Naive thymus-derived CD8-positive, alpha-beta T cell (primary cell): ENCODE data around the gene MAGI1. TPM values are rescaled to one million over a fixed set of nuclear protein-coding genes. Genes with fewer than 3 reads are reported as not detected.
"Not testable (repeated sequence)": the region's sequence is repeated elsewhere in the genome, so short reads cannot be mapped to it uniquely, and the experiment has no call there.

Experiments used
- ATAC-seq, 2 donors: fragments of 150-1000 bp; cut with Tn5 transposase in 1 of 2; sonication (Bioruptor Pico), chemical (Tn5 transposase) in 1 of 2; 1 replicate in 1 of 2; 2 replicates in 1 of 2; pipeline ENCODE4 v1.10.0; 2021; ENCODE audit warnings: mild to moderate bottlenecking in 2 of 2, moderate library complexity in 2 of 2
- POLR2A ChIA-PET: fragments of 350-600 bp; sonication (Branson Sonifier 250); formaldehyde crosslinking; loops from one replicate; lab custom pipeline; 2021; ENCODE audit warnings: antibody characterized with exemption; lab: Charles Lee
- DNase-seq, 10 donors: peaks; one replicate each; pipeline versions ENCODE4 v3.0.0 to v3.0.0-alpha.2; 2020 to 2022
- H3K27ac Mint-ChIP-seq, 10 donors: one replicate each; pipeline ENCODE4 v1.8.0; 2020 to 2022; ENCODE audit warnings: mild to moderate bottlenecking in 10 of 10, mixed read lengths in 10 of 10, moderate library complexity in 4 of 10, inconsistent platforms in 1 of 10
- H3K27me3 Mint-ChIP-seq, 5 donors: one replicate each; pipeline ENCODE4 v1.8.0; 2021 to 2022; ENCODE audit warnings: mixed read lengths in 5 of 5
- H3K36me3 Mint-ChIP-seq, 3 donors: one replicate each; pipeline ENCODE4 v1.8.0; 2020 to 2022; ENCODE audit warnings: mixed read lengths in 3 of 3, mild to moderate bottlenecking in 2 of 3, inconsistent platforms in 1 of 3
- H3K4me1 Mint-ChIP-seq, 4 donors: one replicate each; pipeline ENCODE4 v1.8.0; 2021 to 2022; ENCODE audit warnings: mixed read lengths in 4 of 4
- H3K4me3 Mint-ChIP-seq, 10 donors: one replicate each; pipeline ENCODE4 v1.8.0; 2020 to 2022; ENCODE audit warnings: mild to moderate bottlenecking in 10 of 10, mixed read lengths in 10 of 10, moderate library complexity in 6 of 10, inconsistent platforms in 1 of 10
- H3K9me3 Mint-ChIP-seq, 9 donors: one replicate each; pipeline ENCODE4 v1.8.0; 2020 to 2022; ENCODE audit warnings: mixed read lengths in 9 of 9, mild to moderate bottlenecking in 3 of 9, inconsistent platforms in 1 of 9, moderate library complexity in 1 of 9
- polyA plus RNA-seq, 3 donors: library from polyadenylated mRNA; unstranded; fragments of 300-500 nt; fragmentation: Illumina TruSeq; gene quantifications; one replicate each; pipeline ENCODE4 v1.2.3, GENCODE V29; 2021
- total RNA-seq, 8 experiments: library from RNA in 2 of 8; stranded (reverse) in 2 of 8; gene quantifications; one replicate each; pipeline ENCODE4 v1.2.3 and lab custom pipeline; 2021 to 2026

The MAGI1 gene
- total and polyA plus RNA-seq, 5 experiments from 2014 or later: not detected

DNA sequence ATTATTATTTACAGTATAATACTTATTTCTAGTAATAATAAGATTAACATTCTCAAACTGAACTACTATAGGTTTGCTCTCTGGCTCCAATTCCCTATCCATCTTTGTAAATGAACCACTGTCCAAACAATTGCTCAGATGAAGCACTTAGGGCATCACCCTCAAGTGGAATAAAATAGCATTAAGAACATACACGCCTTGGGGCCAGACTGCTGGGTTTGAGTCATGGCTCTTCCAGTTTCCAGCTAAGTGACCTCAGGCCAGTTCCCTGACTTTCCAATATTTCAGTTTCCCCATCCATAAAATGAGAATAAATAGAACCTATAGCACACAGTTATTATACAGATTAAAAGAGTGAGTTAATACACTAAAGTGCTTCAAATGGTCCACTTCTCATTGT, 507.2 kb downstream of the MAGI1 start:
- Mint-ChIP-seq H3K9me3 (peaks cover 0 to 3% (median 0%) of the 10 kb centered on the region in 9 donors), H3K4me3 (no peak overlapping the region), H3K27ac (no peak overlapping the region), H3K4me1 (no peaks in the 10 kb centered on the region), H3K27me3 (peaks cover 0 to 2% (median 0%) of the 10 kb centered on the region in 5 donors), H3K36me3 (no peaks in the 10 kb centered on the region)
- DNase-seq: no peak
- no peak for ATAC-seq
- POLR2A ChIA-PET: no interaction called here

DNA sequence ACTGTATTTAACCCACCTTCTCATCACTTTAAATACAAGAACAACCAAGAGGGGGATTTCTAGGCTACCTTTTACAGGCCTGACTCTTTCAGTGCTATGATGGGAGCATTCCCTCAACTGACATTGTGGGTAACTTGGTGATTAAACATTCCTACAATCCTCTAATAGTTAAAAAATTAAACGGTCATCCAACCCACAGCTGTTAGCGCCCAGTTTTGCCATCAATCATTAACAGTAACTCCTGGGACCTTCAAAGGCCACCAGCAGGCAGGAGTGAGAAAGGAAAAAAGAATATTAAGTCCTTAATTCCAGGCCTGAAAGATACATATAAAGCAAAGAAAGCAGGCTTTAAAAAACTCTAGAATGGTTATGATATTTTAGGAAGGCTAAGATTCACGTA, 512.1 kb downstream of the MAGI1 start:
- Mint-ChIP-seq H3K27ac (no peak overlapping the region), H3K4me3 (no peak overlapping the region), H3K9me3 (peaks cover 0 to 5% (median 0%) of the 10 kb centered on the region in 9 donors), H3K36me3 (no peaks in the 10 kb centered on the region), H3K27me3 (peaks cover 0 to 2% (median 0%) of the 10 kb centered on the region in 5 donors), H3K4me1 (no peaks in the 10 kb centered on the region)
- POLR2A ChIA-PET: no interaction called here
- ATAC-seq (no peak), DNase-seq (no peak)

DNA sequence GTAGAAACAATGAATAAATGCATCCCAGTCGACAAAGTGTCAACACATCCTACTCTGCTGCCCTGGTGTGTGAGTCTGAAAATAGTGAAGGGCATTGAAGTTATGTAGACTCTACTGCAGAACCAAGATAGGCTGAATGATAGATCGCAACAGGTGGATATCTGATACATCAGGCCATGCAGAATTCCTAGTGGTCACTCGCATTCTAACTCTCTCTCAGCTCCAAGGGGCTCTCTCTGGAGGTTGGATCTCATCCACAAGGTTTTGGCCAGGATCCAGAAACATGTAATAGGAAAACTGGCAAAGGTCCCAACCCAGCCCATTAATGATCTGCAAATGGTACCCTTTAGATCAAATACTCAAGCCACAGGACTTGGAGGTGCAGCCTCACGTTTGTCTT, 514.1 kb downstream of the MAGI1 start:
- Mint-ChIP-seq H3K27ac (no peak overlapping the region), H3K4me1 (no peaks in the 10 kb centered on the region), H3K4me3 (no peak overlapping the region), H3K36me3 (no peaks in the 10 kb centered on the region), H3K9me3 (peaks cover 0 to 5% (median 0%) of the 10 kb centered on the region in 9 donors), H3K27me3 (peaks cover 0 to 2% (median 0%) of the 10 kb centered on the region in 5 donors)
- POLR2A ChIA-PET: no interaction called here
- no peak for DNase-seq
- ATAC-seq: no peak

DNA sequence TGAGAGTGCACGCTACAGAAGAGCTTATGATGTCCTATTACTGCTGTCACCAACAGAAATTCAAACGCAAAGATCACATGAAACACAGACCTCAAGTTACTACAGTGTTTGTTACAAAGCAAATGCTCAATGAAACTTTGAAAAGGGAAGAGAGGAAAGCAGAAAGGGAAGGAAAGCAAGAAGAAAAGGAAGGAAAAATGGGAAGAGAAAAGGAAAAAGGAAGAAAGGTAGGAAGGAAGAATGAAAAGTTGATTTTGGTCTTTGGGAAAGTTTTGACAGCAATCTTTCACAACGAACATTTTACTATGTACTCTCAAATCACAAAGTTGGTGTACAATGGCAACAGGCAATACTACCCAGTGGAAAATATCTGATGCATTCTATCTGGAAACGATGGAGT, 514.8 kb downstream of the MAGI1 start:
- Mint-ChIP-seq H3K36me3 (no peaks in the 10 kb centered on the region), H3K4me1 (no peaks in the 10 kb centered on the region), H3K27ac (no peak overlapping the region), H3K4me3 (no peak overlapping the region), H3K27me3 (no peaks in the 10 kb centered on the region), H3K9me3 (peaks cover 0 to 7% (median 0%) of the 10 kb centered on the region in 9 donors)
- POLR2A ChIA-PET: no interaction called here
- no peak for DNase-seq
- ATAC-seq: no peak

DNA sequence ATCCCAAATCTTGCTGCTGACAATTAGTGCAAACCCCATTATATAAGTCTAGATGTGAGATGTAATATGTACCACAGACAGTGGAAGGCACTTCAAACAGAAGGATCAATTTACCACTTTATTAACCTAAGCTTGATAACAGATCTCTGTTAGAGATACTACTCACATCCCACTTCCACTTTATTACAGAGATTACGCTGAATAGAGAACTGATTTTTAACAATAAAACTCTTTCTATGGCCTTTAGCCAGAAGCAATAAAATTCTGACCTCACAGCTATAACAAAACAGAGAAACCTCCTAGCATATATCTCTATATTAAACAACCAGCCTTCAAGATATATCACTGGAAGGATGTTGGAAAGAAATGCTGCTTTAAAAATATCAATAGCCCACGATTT, 517.7 kb downstream of the MAGI1 start:
- H3K27ac Mint-ChIP-seq: no peak overlapping the region
- DNase-seq (no peak), ATAC-seq (no peak)
- H3K36me3 Mint-ChIP-seq: peaks cover 0 to 6% (median 0%) of the 10 kb centered on the region in 3 donors
- no peaks in the 10 kb centered on the region for H3K4me1 Mint-ChIP-seq
- no peaks in the 10 kb centered on the region for H3K27me3 Mint-ChIP-seq
- H3K4me3 Mint-ChIP-seq: no peak overlapping the region
- POLR2A ChIA-PET: no interaction called here
- peaks cover 2 to 19% (median 6%) of the 10 kb centered on the region in 9 donors for H3K9me3 Mint-ChIP-seq

DNA sequence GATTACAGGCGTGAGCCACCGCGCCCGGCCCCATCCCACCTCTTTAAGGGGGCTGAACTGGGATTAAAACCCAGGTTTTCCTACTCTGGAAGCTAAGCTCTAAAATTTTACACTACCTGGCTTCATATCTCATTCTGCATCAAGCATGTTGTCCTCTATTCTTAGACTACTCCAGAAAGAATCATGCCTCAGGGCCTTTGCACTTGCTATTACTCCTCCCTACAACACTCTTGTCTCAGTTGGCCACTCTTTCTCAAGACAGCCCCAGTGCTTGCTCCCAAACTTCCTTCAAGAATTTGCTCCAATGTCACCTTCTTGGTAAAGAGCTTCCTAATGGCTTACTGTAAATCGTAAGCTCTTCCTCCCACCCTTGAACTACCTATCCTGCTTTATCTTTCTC, 521.7 kb downstream of the MAGI1 start:
- ATAC-seq (no peak), DNase-seq (no peak)
- peaks cover 2 to 19% (median 8%) of the 10 kb centered on the region in 9 donors for H3K9me3 Mint-ChIP-seq
- POLR2A ChIA-PET: no interaction called here
- H3K4me1 Mint-ChIP-seq: no peaks in the 10 kb centered on the region
- no peaks in the 10 kb centered on the region for H3K27me3 Mint-ChIP-seq
- no peak overlapping the region for H3K27ac Mint-ChIP-seq
- H3K36me3 Mint-ChIP-seq: peaks cover 0 to 6% (median 0%) of the 10 kb centered on the region in 3 donors
- H3K4me3 Mint-ChIP-seq: no peak overlapping the region

DNA sequence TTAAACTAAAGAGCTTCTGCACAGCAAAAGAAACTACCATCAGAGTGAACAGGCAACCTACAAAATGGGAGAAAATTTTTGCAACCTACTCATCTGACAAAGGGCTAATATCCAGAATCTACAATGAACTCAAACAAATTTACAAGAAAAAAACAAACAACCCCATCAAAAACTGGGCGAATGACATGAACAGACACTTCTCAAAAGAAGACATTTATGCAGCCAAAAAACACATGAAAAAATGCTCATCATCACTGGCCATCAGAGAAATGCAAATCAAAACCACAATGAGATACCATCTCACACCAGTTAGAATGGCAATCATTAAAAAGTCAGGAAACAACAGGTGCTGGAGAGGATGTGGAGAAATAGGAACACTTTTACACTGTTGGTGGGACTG, 524.4 kb downstream of the MAGI1 start:
- DNase-seq, H3K36me3 Mint-ChIP-seq, H3K4me3 Mint-ChIP-seq, ATAC-seq, H3K4me1 Mint-ChIP-seq, H3K27me3 Mint-ChIP-seq, POLR2A ChIA-PET, H3K27ac Mint-ChIP-seq: not testable (repeated sequence)
- H3K9me3 Mint-ChIP-seq: peaks cover 2 to 18% (median 8%) of the 10 kb centered on the region in 9 donors

DNA sequence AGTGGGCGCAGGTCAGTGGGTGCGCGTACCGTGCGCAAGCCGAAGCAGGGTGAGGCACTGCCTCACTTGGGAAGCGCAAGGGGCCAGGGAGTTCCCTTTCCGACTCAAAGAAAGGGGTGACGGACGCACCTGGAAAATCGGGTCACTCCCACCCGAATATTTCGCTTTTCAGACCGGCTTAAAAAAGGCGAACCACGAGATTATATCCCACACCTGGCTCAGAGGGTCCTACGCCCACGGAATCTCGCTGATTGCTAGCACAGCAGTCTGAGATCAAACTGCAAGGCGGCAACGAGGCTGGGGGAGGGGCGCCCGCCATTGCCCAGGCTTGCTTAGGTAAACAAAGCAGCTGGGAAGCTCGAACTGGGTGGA, 529.3 kb downstream of the MAGI1 start:
- H3K36me3 Mint-ChIP-seq, H3K4me3 Mint-ChIP-seq, H3K27me3 Mint-ChIP-seq, H3K4me1 Mint-ChIP-seq, DNase-seq, ATAC-seq, H3K27ac Mint-ChIP-seq, POLR2A ChIA-PET: not testable (repeated sequence)
- H3K9me3 Mint-ChIP-seq: peaks cover 0 to 11% (median 4%) of the 10 kb centered on the region in 9 donors

DNA sequence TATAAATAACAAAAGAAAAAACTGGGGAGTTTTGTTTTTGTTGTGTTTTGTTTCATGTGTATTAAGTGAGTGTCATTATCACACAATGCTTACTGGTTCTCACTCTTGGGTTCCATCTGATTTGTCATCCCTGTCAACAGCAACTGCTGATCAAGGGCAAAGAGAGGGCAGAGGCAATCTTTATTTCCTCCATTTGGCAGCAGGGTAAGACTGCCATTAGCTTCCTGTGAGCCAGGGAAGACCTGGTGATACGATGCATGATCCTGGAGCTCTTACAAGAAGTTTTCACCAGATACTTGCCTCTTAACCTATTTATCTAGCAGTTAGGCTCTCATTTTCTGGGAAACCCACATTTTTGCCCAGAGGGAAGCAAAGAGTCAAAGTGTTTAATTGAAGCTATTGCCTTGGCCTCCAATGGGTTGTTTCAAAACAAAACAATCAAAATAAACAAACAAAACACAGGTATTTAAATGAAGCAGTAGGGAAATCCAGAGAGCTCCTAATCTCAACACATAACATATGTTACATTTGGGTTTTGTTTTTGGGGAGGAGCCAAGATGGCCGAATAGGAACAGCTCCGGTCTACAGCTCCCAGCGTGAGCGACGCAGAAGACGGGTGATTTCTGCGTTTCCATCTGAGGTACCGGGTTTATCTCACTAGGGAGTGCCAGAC, 529.8 kb downstream of the MAGI1 start:
- Mint-ChIP-seq H3K27me3 (no peaks in the 10 kb centered on the region), H3K4me1 (no peaks in the 10 kb centered on the region), H3K4me3 (no peak overlapping the region), H3K36me3 (no peaks in the 10 kb centered on the region), H3K9me3 (peaks cover 0 to 11% (median 4%) of the 10 kb centered on the region in 9 donors), H3K27ac (no peak overlapping the region)
- no peak for DNase-seq
- ATAC-seq: no peak
- POLR2A ChIA-PET: no interaction called here

DNA sequence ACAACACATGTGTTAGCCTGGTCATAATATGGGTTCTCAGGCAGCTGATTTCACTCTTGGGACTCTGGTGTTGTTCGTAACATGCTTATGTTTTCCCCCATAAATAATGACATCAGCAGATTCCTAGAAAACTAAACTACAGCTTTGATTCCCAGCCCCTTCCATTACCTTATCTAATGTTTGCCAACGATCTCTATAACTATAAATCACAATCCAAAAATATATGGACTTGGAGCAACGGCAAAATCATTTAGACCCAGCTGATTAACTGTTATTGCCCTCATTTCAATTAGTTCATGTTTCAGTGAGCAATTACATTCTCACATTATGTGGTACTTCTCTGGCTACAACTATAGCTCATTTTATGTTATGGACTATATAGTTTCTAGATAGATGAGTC, 531.3 kb downstream of the MAGI1 start:
- Mint-ChIP-seq H3K9me3 (peaks cover 0 to 11% (median 4%) of the 10 kb centered on the region in 9 donors), H3K36me3 (no peaks in the 10 kb centered on the region), H3K4me3 (no peak overlapping the region), H3K27ac (no peak overlapping the region), H3K27me3 (no peaks in the 10 kb centered on the region), H3K4me1 (no peaks in the 10 kb centered on the region)
- ATAC-seq (no peak), DNase-seq (no peak)
- POLR2A ChIA-PET: no interaction called here

DNA sequence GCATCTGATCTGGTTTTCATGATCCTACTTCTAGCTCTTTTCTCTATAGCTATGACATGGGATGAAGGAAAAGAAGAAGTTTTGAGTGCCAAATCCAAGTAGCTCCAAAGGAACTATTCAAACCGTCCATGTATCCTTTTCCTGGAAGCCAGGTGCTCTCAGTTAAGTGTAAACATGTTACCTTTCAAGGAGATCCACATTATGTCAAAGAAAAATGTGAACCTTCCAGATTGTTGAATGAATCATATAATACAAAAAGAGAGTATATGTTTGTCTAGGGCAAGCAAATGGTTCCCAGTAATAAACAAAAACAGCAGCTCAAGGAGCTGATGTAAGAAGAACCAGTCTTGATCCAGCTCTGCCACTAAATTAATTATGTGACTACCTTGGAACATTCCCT, 534.9 kb downstream of the MAGI1 start:
- DNase-seq (no peak), ATAC-seq (no peak)
- H3K27ac Mint-ChIP-seq: no peak overlapping the region
- no peaks in the 10 kb centered on the region for H3K27me3 Mint-ChIP-seq
- H3K9me3 Mint-ChIP-seq: peaks cover 0 to 11% (median 5%) of the 10 kb centered on the region in 9 donors
- H3K4me3 Mint-ChIP-seq: no peak overlapping the region
- POLR2A ChIA-PET: no interaction called here
- H3K36me3 Mint-ChIP-seq: no peaks in the 10 kb centered on the region
- H3K4me1 Mint-ChIP-seq: no peaks in the 10 kb centered on the region

DNA sequence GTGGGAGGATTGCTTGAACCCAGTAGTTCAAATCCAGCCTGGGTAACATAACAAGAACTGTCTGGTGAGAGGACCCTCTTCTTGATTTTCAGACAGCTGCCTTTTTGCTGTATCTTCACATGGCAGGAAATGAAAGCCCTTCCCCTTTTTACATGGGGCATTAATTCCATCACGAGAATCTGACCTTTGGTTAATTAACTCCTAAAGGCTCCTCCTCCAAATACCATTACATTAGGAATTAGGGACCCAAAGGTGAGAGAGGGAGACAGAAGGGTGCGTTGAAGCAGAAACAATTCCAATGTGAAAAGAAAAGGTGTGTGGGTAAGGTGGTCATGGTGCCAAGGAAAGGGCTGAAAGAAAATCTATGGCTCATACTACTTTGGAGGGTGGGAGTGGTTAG, 536.2 kb downstream of the MAGI1 start:
- no peak for ATAC-seq
- no peaks in the 10 kb centered on the region for H3K27me3 Mint-ChIP-seq
- no peak overlapping the region for H3K4me3 Mint-ChIP-seq
- H3K4me1 Mint-ChIP-seq: no peaks in the 10 kb centered on the region
- H3K36me3 Mint-ChIP-seq: no peaks in the 10 kb centered on the region
- H3K27ac Mint-ChIP-seq: no peak overlapping the region
- POLR2A ChIA-PET: no interaction called here
- no peak for DNase-seq
- H3K9me3 Mint-ChIP-seq: peaks cover 0 to 7% (median 2%) of the 10 kb centered on the region in 9 donors

DNA sequence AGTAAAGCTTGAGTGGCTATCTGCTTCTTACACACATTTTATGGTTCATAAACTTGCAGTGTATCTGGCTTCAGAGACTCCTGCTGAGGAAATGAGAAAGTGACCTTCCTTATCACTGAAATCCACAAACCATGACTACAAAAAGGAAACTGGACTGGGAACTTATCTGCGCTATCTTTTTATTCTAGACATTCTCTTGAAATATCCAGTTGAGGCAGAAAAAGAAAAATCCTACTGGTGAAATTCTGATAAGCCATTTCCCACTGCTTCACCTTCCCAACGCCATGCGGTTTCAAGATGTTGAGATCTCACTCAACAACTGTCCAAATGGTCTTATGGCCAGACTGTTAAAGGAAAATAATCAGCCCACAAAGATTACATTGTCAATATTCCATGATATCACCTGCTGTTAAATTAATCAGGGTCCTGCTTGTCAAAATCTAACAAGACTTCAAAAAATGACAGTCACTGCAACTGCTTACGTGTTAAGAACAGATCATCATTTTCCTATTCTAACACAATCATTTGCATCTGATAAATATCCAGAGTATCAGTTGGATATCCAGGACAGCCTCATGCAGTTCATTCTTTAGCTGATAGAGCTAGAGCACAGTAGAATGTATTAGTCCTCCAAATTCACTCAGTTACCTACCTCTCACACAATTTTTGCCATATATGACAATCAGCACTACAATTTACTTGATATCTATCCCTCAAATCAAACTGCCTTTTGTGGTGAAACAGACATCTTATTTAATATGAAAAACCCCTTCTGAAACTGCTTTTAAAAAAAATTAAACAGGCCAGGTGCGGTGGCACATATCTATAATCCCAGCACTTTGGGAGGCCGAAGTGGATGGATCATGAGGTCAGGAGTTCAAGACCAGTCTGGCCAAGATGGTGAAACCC, 538.1 kb downstream of the MAGI1 start:
- H3K36me3 Mint-ChIP-seq: no peaks in the 10 kb centered on the region
- peaks cover 3 to 8% (median 5%) of the 10 kb centered on the region in 9 donors for H3K9me3 Mint-ChIP-seq
- H3K27me3 Mint-ChIP-seq: peaks cover 0 to 5% (median 0%) of the 10 kb centered on the region in 5 donors
- no peak overlapping the region for H3K27ac Mint-ChIP-seq
- no peak for ATAC-seq
- POLR2A ChIA-PET: no interaction called here
- no peak overlapping the region for H3K4me3 Mint-ChIP-seq
- no peak for DNase-seq
- H3K4me1 Mint-ChIP-seq: no peaks in the 10 kb centered on the region
